H9 (cell line): ENCODE data around the gene NCKAP5L. TPM values are rescaled to one million over a fixed set of nuclear protein-coding genes. Genes with fewer than 3 reads are reported as not detected.

Experiments
- DNase-seq: peaks from one replicate; pipeline ENCODE4 v3.0.0-alpha.2; 2017
- H2AFZ ChIP-seq: one replicate; pipeline ENCODE4 v1.6.1; 2013; ENCODE audit warnings: mild to moderate bottlenecking, low read length, control low read depth, moderate library complexity
- H2AK5ac ChIP-seq: 2 replicates; pipeline ENCODE4 v1.6.1; 2013; ENCODE audit warnings: low read length, control low read depth, mixed read lengths; ENCODE audit not compliant: insufficient read length
- H2BK120ac ChIP-seq: one replicate; pipeline ENCODE4 v1.6.1; 2013; ENCODE audit warnings: low read depth, mild to moderate bottlenecking, low read length, control low read depth, inconsistent platforms; ENCODE audit not compliant: poor library complexity, severe bottlenecking
- H2BK12ac ChIP-seq: 2 replicates; pipeline ENCODE4 v1.6.1; 2013; ENCODE audit warnings: low read length, control low read depth, mixed read lengths, low read depth; ENCODE audit not compliant: insufficient read length
- H2BK15ac ChIP-seq: 2 replicates; pipeline ENCODE4 v1.6.1; 2013; ENCODE audit warnings: low read depth, low read length, control low read depth
- H2BK20ac ChIP-seq: one replicate; pipeline ENCODE4 v1.6.1; 2013; ENCODE audit warnings: low read depth, mild to moderate bottlenecking, low read length, control low read depth, inconsistent platforms; ENCODE audit not compliant: poor library complexity, severe bottlenecking
- H2BK5ac ChIP-seq: 2 replicates; pipeline ENCODE4 v1.6.1; 2013; ENCODE audit warnings: low read length, control low read depth, mixed read lengths; ENCODE audit not compliant: insufficient read length
- H3K14ac ChIP-seq: 2 replicates; pipeline ENCODE4 v1.6.1; 2013; ENCODE audit warnings: low read length, control low read depth; ENCODE audit not compliant: insufficient read depth
- H3K18ac ChIP-seq: 2 replicates; pipeline ENCODE4 v1.6.1; 2013; ENCODE audit warnings: low read depth, mild to moderate bottlenecking, mixed read lengths, low read length, control low read depth; ENCODE audit not compliant: insufficient read length
- H3K23ac ChIP-seq: 2 replicates; pipeline ENCODE4 v1.6.1; 2013; ENCODE audit warnings: low read length, control low read depth, mixed read lengths, low read depth; ENCODE audit not compliant: insufficient read length
- H3K23me2 ChIP-seq: 2 replicates; pipeline ENCODE4 v1.6.1; 2013; ENCODE audit warnings: low read depth, mild to moderate bottlenecking, mixed read lengths, low read length, control low read depth; ENCODE audit not compliant: insufficient read length, poor library complexity, severe bottlenecking
- H3K27ac ChIP-seq: 2 replicates; pipeline ENCODE4 v1.5.1; 2013; ENCODE audit warnings: low read length, control low read depth, mixed read lengths, low read depth; ENCODE audit not compliant: insufficient read length
- H3K27me3 ChIP-seq: 2 replicates; pipeline ENCODE4 v1.6.1; 2013; ENCODE audit warnings: low read length, control low read depth, inconsistent platforms; ENCODE audit not compliant: insufficient read depth
- H3K4ac ChIP-seq: 2 replicates; pipeline ENCODE4 v1.6.1; 2013; ENCODE audit warnings: low read depth, mild to moderate bottlenecking, control low read depth, inconsistent platforms, low read length, moderate library complexity
- H3K4me1 ChIP-seq: 2 replicates; pipeline ENCODE4 v1.6.1; 2013; ENCODE audit warnings: low read length, control low read depth, inconsistent platforms; ENCODE audit not compliant: insufficient read depth
- H3K4me2 ChIP-seq: 2 replicates; pipeline ENCODE4 v1.6.1; 2013; ENCODE audit warnings: low read length, control low read depth, mixed read lengths; ENCODE audit not compliant: insufficient read length, insufficient read depth
- H3K56ac ChIP-seq: 2 replicates; pipeline ENCODE4 v1.6.1; 2013; ENCODE audit warnings: low read depth, mild to moderate bottlenecking, mixed read lengths, low read length, control low read depth; ENCODE audit not compliant: insufficient read length
- H3K79me1 ChIP-seq: 2 replicates; pipeline ENCODE4 v1.6.1; 2013; ENCODE audit warnings: low read depth, mild to moderate bottlenecking, moderate library complexity, low read length, control low read depth, inconsistent platforms; ENCODE audit not compliant: insufficient read depth, poor library complexity, severe bottlenecking
- H3K79me2 ChIP-seq: 2 replicates; pipeline ENCODE4 v1.6.1; 2013; ENCODE audit warnings: low read length, control low read depth, inconsistent platforms; ENCODE audit not compliant: insufficient read depth
- H3K9ac ChIP-seq: 2 replicates; pipeline ENCODE4 v1.6.1; 2013; ENCODE audit warnings: low read length, control low read depth, mixed read lengths; ENCODE audit not compliant: insufficient read length; ENCODE audit errors: extremely low read depth
- H3K9me3 ChIP-seq: one replicate; pipeline ENCODE4 v1.6.1; 2013; ENCODE audit warnings: low read depth, low read length, inconsistent platforms; ENCODE audit not compliant: control insufficient read depth
- H3T11ph ChIP-seq: one replicate; pipeline ENCODE4 v1.6.1; 2013; ENCODE audit warnings: mild to moderate bottlenecking, low read length, control low read depth, inconsistent platforms
- H4K20me1 ChIP-seq: one replicate; pipeline ENCODE4 v1.6.1; 2013; ENCODE audit not compliant: control insufficient read depth, insufficient read length, insufficient read depth
- H4K5ac ChIP-seq: 2 replicates; pipeline ENCODE4 v1.6.1; 2013; ENCODE audit warnings: low read depth, mild to moderate bottlenecking, mixed read lengths, low read length, control low read depth; ENCODE audit not compliant: insufficient read length
- H4K8ac ChIP-seq: replicated peaks from 2 replicates; pipeline ENCODE4 v1.6.1; 2013; ENCODE audit warnings: low read length, control low read depth, mixed read lengths, low read depth; ENCODE audit not compliant: insufficient read length
- H4K91ac ChIP-seq: 2 replicates; pipeline ENCODE4 v1.6.1; 2013; ENCODE audit warnings: low read depth, mild to moderate bottlenecking, moderate library complexity, mixed read lengths, low read length, control low read depth; ENCODE audit not compliant: insufficient read length
- H3K27ac Mint-ChIP-seq, 3 experiments: 2 replicates in 2 of 3; 3 replicates in 1 of 3; pipeline ENCODE4 v1.8.0; 2020 to 2021; ENCODE audit warnings: mixed read lengths in 3 of 3, mild to moderate bottlenecking in 1 of 3, moderate library complexity in 1 of 3
- H3K27me3 Mint-ChIP-seq: 2 replicates; pipeline ENCODE4 v1.8.0; 2021; ENCODE audit warnings: low read depth, mild to moderate bottlenecking, moderate library complexity, mixed read lengths
- H3K36me3 Mint-ChIP-seq, 3 experiments: 2 replicates in 2 of 3; 3 replicates in 1 of 3; pipeline ENCODE4 v1.8.0; 2020 to 2021; ENCODE audit warnings: low read depth in 3 of 3, mixed read lengths in 3 of 3; ENCODE audit not compliant: insufficient read depth in 1 of 3
- H3K4me1 Mint-ChIP-seq, 2 experiments: 2 replicates each; pipeline ENCODE4 v1.8.0; 2020; ENCODE audit warnings: mixed read lengths in 2 of 2
- H3K4me3 Mint-ChIP-seq, 2 experiments: 2 replicates in 1 of 2; 3 replicates in 1 of 2; pipeline ENCODE4 v1.8.0; 2020 to 2021; ENCODE audit warnings: mild to moderate bottlenecking in 2 of 2, mixed read lengths in 2 of 2, moderate library complexity in 1 of 2
- H3K9me3 Mint-ChIP-seq, 2 experiments: 2 replicates in 1 of 2; 3 replicates in 1 of 2; pipeline ENCODE4 v1.8.0; 2020; ENCODE audit warnings: mild to moderate bottlenecking in 2 of 2, mixed read lengths in 2 of 2, moderate library complexity in 1 of 2
- WGBS: extraction: QIAGEN DNeasy Blood & Tissue Kit; methylation state at CpG from one replicate; pipeline ENCODE4 v1.1.7; 2013; ENCODE audit warnings: missing lambda C conversion rate, low lambda C conversion rate, mixed read lengths; ENCODE audit not compliant: insufficient read length; ENCODE audit errors: extremely low coverage; 5-methylcytosine and 5-hydroxymethylcytosine counted together
- total RNA-seq: library from RNA; stranded (reverse); gene quantifications from 2 replicates; pipeline ENCODE4 v1.2.1, GENCODE V29; 2021
- TF ChIP-seq, protein P1 (sequence below): fragments of 200-600 bp; sonication (generic); conservative IDR thresholded peaks from 3 replicates; pipeline ENCODE4 v1.8.0; 2021; ENCODE audit warnings: antibody characterized with exemption, mild to moderate bottlenecking

Gene NCKAP5L
- total RNA-seq, 1 experiment from 2014 or later: 27.7 TPM

DNA sequence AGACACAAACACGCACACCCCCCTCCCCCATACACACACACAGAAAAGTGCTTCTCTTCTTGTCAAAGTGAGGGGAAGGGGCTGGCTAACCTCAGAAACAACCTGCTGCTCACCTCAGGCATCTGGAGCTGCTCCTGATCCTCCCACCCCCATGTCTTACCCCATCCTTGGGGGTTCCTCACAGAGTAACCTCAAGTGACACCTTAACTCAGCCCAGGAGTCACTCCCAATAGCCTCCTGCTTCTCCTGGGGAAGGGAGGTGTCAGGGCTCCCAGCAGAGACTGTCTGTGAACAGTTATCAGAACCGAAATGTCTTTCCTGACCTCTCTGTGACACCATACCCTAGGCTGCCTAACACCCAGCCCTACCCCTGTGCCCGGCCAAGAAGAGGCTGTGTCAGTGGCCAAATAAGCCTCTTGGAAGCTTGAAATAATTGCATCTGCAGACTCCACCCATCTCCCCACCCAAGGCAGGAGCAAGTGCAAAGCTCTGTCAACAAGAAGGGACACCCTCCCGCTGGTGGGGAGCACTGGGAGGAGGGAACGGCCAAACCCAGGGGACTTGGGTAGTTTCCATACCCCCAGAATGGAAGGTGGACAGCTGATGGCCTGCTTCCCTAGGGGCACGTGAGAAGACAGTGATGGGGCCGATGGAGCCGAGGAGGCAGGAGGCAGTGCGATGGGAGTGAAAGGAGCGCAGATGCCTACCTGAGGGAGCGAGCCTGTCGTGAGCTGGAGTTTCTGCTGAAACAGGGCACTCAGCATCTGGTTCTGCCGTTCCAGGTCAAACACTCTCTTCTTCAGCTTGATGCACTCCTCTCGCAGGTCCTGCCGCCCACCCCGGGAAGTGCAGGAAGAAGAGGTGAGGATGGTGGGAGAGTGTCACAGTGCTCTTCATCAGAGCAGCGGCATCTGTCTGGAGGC lies 26.8 kb downstream of the NCKAP5L start:
- H2BK15ac ChIP-seq: no peak overlapping the region
- no peaks in the 10 kb centered on the region for H3K23me2 ChIP-seq
- H3K27me3 ChIP-seq: no peaks in the 10 kb centered on the region
- H3K14ac ChIP-seq: no peak overlapping the region
- no peak overlapping the region for H3K27ac Mint-ChIP-seq
- H4K20me1 ChIP-seq: no peaks in the 10 kb centered on the region
- H4K91ac ChIP-seq: no peak overlapping the region
- no peak overlapping the region for H3K56ac ChIP-seq
- DNase-seq: no peak
- no peaks in the 10 kb centered on the region for H3K79me1 ChIP-seq
- no peak overlapping the region for H3T11ph ChIP-seq
- TF ChIP-seq, protein P1, sequence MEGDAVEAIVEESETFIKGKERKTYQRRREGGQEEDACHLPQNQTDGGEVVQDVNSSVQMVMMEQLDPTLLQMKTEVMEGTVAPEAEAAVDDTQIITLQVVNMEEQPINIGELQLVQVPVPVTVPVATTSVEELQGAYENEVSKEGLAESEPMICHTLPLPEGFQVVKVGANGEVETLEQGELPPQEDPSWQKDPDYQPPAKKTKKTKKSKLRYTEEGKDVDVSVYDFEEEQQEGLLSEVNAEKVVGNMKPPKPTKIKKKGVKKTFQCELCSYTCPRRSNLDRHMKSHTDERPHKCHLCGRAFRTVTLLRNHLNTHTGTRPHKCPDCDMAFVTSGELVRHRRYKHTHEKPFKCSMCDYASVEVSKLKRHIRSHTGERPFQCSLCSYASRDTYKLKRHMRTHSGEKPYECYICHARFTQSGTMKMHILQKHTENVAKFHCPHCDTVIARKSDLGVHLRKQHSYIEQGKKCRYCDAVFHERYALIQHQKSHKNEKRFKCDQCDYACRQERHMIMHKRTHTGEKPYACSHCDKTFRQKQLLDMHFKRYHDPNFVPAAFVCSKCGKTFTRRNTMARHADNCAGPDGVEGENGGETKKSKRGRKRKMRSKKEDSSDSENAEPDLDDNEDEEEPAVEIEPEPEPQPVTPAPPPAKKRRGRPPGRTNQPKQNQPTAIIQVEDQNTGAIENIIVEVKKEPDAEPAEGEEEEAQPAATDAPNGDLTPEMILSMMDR: no peak
- no peak overlapping the region for H3K9ac ChIP-seq
- WGBS: no CpG with 5 or more reads among the region's 17 CpGs
- peaks cover 16 to 58% (median 27%) of the 10 kb centered on the region in 3 experiments for H3K36me3 Mint-ChIP-seq
- H3K23ac ChIP-seq: no peak overlapping the region
- H2BK120ac ChIP-seq: no peak overlapping the region
- no peak overlapping the region for H2BK20ac ChIP-seq
- no peaks in the 10 kb centered on the region for H3K9me3 Mint-ChIP-seq
- H3K4ac ChIP-seq: no peak overlapping the region
- H2BK12ac ChIP-seq: no peak overlapping the region
- H3K18ac ChIP-seq: no peak overlapping the region
- H3K79me2 ChIP-seq: no peaks in the 10 kb centered on the region
- H3K27me3 Mint-ChIP-seq: no peaks in the 10 kb centered on the region
- no peak overlapping the region for H4K8ac ChIP-seq
- H2AK5ac ChIP-seq: no peak overlapping the region
- no peaks in the 10 kb centered on the region for H3K9me3 ChIP-seq
- H3K4me1 Mint-ChIP-seq: 0 out of 4 replicates have a peak, but pooled peaks cover 0 to under 1% of the 10 kb centered on the region in 2 experiments
- no peak overlapping the region for H3K4me2 ChIP-seq
- no peak overlapping the region for H2AFZ ChIP-seq
- H3K4me1 ChIP-seq: no peaks in the 10 kb centered on the region
- H3K4me3 Mint-ChIP-seq: no peak overlapping the region
- no peak overlapping the region for H3K27ac ChIP-seq
- H4K5ac ChIP-seq: no peak overlapping the region
- no peak overlapping the region for H2BK5ac ChIP-seq
